ENCODE measurements around the gene SPATA16.
"Not testable (repeated sequence)": the region's sequence is repeated elsewhere in the genome, so short reads cannot be mapped to it uniquely, and the experiment has no call there.

SPATA16 gene

GRCh38 chr3:173140986-173141385, at the start of gene SPATA16:
TSS of gene SPATA16 (minus strand) at chr3:173141235. CDS start at chr3:173117731, 23,504 bp downstream.
- Histone ChIP-seq H3K9me3 (ENCODE audit: control insufficient read depth, insufficient read depth, low read length) (no peaks in the 10 kb centered on the region), H3K36me3 (ENCODE audit: control insufficient read depth, low read length) (no peaks in the 10 kb centered on the region), H3K27me3 (ENCODE audit: control insufficient read depth, low read length) (no peaks in the 10 kb centered on the region), H3K79me2 (ENCODE audit: control insufficient read depth, low read length) (no peaks in the 10 kb centered on the region), H3K4me3 (ENCODE audit: low read length) (no peak within 1 kb of the TSS), H4K20me1 (ENCODE audit: control insufficient read depth, insufficient read depth, low read depth, low read length) (no peaks in the 10 kb centered on the region), H3K27ac (ENCODE audit: low read depth, low read length) (no peak within 1 kb of the TSS), H3F3A (ENCODE audit: control insufficient read depth, insufficient read depth) (no peaks in the 10 kb centered on the region), H3K4me2 (ENCODE audit: low read length) (no peak within 1 kb of the TSS), H3K9me2 (replicated peaks; ENCODE audit: control insufficient read depth, low read length) (no peaks in the 10 kb centered on the region; the same call in 1 of the 2 replicates), H3K4me1 (ENCODE audit: control insufficient read depth, low read length) (no peaks in the 10 kb centered on the region)
- TF ChIP-seq CTCF (IDR thresholded peaks at IDR 0.05; ENCODE audit: low read depth, low read length, poor library complexity, severe bottlenecking) (no peak), EZH2phosphoT487 (IDR thresholded peaks at IDR 0.05; ENCODE audit: borderline replicate concordance, low read length) (no peak)

GRCh38 chr3:173183022-173183421, 42.0 kb upstream of the SPATA16 start:
- H3F3A ChIP-seq (ENCODE audit: control insufficient read depth, insufficient read depth); H3K79me2 ChIP-seq (ENCODE audit: control insufficient read depth, low read length); H3K9me3 ChIP-seq (ENCODE audit: control insufficient read depth, insufficient read depth, low read length); H3K9me2 ChIP-seq (replicated peaks; ENCODE audit: control insufficient read depth, low read length); H3K4me3 ChIP-seq (ENCODE audit: low read length); H3K4me1 ChIP-seq (ENCODE audit: control insufficient read depth, low read length); H3K27ac ChIP-seq (ENCODE audit: low read depth, low read length); H4K20me1 ChIP-seq (ENCODE audit: control insufficient read depth, insufficient read depth, low read depth, low read length); H3K4me2 ChIP-seq (ENCODE audit: low read length); H3K36me3 ChIP-seq (ENCODE audit: control insufficient read depth, low read length); H3K27me3 ChIP-seq (ENCODE audit: control insufficient read depth, low read length): not testable (repeated sequence)

- H3F3A ChIP-seq (ENCODE audit: control insufficient read depth, insufficient read depth): no peaks in the 10 kb centered on the region
- H3K4me1 ChIP-seq (ENCODE audit: control insufficient read depth, low read length): no peaks in the 10 kb centered on the region
- no peaks in the 10 kb centered on the region for H4K20me1 ChIP-seq (ENCODE audit: control insufficient read depth, insufficient read depth, low read depth, low read length)
- H3K9me2 ChIP-seq (replicated peaks; ENCODE audit: control insufficient read depth, low read length): no peaks in the 10 kb centered on the region
- no peaks in the 10 kb centered on the region for H3K79me2 ChIP-seq (ENCODE audit: control insufficient read depth, low read length)
- TF ChIP-seq EZH2phosphoT487 (IDR thresholded peaks at IDR 0.05; ENCODE audit: borderline replicate concordance, low read length) (no peak), CTCF (IDR thresholded peaks at IDR 0.05; ENCODE audit: low read depth, low read length, poor library complexity, severe bottlenecking) (no peak)
- H3K27me3 ChIP-seq (ENCODE audit: control insufficient read depth, low read length): no peaks in the 10 kb centered on the region
- H3K9me3 ChIP-seq (ENCODE audit: control insufficient read depth, insufficient read depth, low read length): no peaks in the 10 kb centered on the region
- H3K36me3 ChIP-seq (ENCODE audit: control insufficient read depth, low read length): no peaks in the 10 kb centered on the region
- no peak overlapping the region for H3K4me2 ChIP-seq (ENCODE audit: low read length)
- no peak overlapping the region for H3K27ac ChIP-seq (ENCODE audit: low read depth, low read length)
- no peak overlapping the region for H3K4me3 ChIP-seq (ENCODE audit: low read length)
Measured at GRCh38 chr3:173173652-173174051, 32.6 kb upstream of the SPATA16 start.

- not testable (repeated sequence) for H3K9me2 ChIP-seq (replicated peaks; ENCODE audit: control insufficient read depth, low read length); H3K27ac ChIP-seq (ENCODE audit: low read depth, low read length); H3F3A ChIP-seq (ENCODE audit: control insufficient read depth, insufficient read depth); H3K4me3 ChIP-seq (ENCODE audit: low read length); H3K4me2 ChIP-seq (ENCODE audit: low read length); H3K27me3 ChIP-seq (ENCODE audit: control insufficient read depth, low read length); H4K20me1 ChIP-seq (ENCODE audit: control insufficient read depth, insufficient read depth, low read depth, low read length); H3K4me1 ChIP-seq (ENCODE audit: control insufficient read depth, low read length); H3K9me3 ChIP-seq (ENCODE audit: control insufficient read depth, insufficient read depth, low read length); H3K36me3 ChIP-seq (ENCODE audit: control insufficient read depth, low read length); H3K79me2 ChIP-seq (ENCODE audit: control insufficient read depth, low read length)
Measured at GRCh38 chr3:173159139-173159538, 18.1 kb upstream of the SPATA16 start.

GRCh38 chr3:173156533-173156932, 15.5 kb upstream of the SPATA16 start:
- H3K27ac ChIP-seq (ENCODE audit: low read depth, low read length); H4K20me1 ChIP-seq (ENCODE audit: control insufficient read depth, insufficient read depth, low read depth, low read length); H3K9me2 ChIP-seq (replicated peaks; ENCODE audit: control insufficient read depth, low read length); H3F3A ChIP-seq (ENCODE audit: control insufficient read depth, insufficient read depth); H3K79me2 ChIP-seq (ENCODE audit: control insufficient read depth, low read length); H3K4me3 ChIP-seq (ENCODE audit: low read length); H3K36me3 ChIP-seq (ENCODE audit: control insufficient read depth, low read length); H3K27me3 ChIP-seq (ENCODE audit: control insufficient read depth, low read length); H3K4me2 ChIP-seq (ENCODE audit: low read length); H3K9me3 ChIP-seq (ENCODE audit: control insufficient read depth, insufficient read depth, low read length); H3K4me1 ChIP-seq (ENCODE audit: control insufficient read depth, low read length): not testable (repeated sequence)

Measured in DOHH2 (cell line).